ENCODE data around the gene SLC41A1. TPM values are rescaled to one million over a fixed set of nuclear protein-coding genes. Genes with fewer than 3 reads are reported as not detected.
A peak's percentile ranks its signal among the peaks of the same experiment; 100 is the strongest.

SLC41A1 gene
- total and polyA plus RNA-seq, 9 of the 15 experiments (the other 6 are each of a cell fraction or from before 2014, with no cell fraction given): 4.1 to 29.3 (median 11.4) TPM

DNA sequence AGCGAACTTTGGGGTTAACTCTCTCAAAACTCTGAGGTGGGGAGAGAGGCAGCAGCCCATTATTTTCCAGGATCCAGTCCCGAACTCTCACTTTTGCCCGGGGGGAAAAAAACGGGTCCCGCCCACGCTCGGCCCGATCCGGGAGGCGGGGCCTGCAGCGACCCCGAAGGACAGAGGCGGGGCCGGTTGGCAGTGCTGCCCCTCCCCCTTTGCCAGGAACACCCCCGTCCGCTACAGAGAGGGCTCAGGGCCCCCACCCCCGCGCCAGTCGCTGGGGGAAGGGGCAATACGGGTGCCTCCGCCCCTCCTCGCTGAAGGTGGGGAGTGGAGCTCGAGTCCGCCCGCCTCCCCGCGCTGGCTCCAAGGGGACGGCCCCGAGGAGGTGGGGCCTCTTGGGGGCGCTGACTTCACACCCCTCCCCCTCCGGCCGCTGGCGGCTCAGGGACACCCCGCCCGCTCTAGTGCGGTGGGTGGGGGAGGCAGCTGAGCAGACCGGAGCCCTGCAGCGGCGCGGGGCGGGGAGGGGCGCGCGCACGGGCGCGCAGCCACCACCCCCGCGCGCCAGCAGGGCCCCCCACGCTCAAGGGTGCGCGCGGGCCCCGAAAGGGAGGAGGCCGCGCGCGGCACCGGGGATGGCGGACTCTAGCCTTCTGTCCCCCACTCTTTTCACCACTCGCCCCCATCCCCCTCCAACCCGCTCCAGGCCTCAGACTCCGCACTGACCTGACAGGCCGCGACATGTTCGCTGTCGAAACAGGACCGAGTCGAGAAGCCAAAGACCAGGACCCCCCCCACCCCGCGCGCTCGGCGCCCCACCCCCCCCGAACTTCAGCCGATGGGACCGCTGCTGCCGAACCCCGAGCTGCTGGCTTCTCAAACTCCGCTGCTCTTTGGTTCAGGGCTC is 63.5 kb downstream of the SLC41A1 start (continued):
- peak; percentile 78 for TF ChIP-seq LEF1 (IDR thresholded peaks at IDR 0.05)
- peak; percentile 90; the same call in 1 of the 2 replicates for TF ChIP-seq OTX1 (CRISPR knock-in tag; IDR thresholded peaks at IDR 0.05)
- no peak for TF ChIP-seq TRIM28 (IDR thresholded peaks at IDR 0.05)
- TF ChIP-seq DPF2 (IDR thresholded peaks at IDR 0.05): peak; percentile 50; the same call in 1 of the 2 replicates
- TF ChIP-seq HDAC1 (IDR thresholded peaks at IDR 0.05): no peak
- TF ChIP-seq CREBBP (IDR thresholded peaks at IDR 0.05; ENCODE audit: low read depth, low read length): no peak
- TF ChIP-seq, protein P1, sequence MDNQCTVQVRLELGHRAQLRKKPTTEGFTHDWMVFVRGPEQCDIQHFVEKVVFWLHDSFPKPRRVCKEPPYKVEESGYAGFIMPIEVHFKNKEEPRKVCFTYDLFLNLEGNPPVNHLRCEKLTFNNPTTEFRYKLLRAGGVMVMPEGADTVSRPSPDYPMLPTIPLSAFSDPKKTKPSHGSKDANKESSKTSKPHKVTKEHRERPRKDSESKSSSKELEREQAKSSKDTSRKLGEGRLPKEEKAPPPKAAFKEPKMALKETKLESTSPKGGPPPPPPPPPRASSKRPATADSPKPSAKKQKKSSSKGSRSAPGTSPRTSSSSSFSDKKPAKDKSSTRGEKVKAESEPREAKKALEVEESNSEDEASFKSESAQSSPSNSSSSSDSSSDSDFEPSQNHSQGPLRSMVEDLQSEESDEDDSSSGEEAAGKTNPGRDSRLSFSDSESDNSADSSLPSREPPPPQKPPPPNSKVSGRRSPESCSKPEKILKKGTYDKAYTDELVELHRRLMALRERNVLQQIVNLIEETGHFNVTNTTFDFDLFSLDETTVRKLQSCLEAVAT (IDR thresholded peaks at IDR 0.05): no peak
- TF ChIP-seq, protein P2, sequence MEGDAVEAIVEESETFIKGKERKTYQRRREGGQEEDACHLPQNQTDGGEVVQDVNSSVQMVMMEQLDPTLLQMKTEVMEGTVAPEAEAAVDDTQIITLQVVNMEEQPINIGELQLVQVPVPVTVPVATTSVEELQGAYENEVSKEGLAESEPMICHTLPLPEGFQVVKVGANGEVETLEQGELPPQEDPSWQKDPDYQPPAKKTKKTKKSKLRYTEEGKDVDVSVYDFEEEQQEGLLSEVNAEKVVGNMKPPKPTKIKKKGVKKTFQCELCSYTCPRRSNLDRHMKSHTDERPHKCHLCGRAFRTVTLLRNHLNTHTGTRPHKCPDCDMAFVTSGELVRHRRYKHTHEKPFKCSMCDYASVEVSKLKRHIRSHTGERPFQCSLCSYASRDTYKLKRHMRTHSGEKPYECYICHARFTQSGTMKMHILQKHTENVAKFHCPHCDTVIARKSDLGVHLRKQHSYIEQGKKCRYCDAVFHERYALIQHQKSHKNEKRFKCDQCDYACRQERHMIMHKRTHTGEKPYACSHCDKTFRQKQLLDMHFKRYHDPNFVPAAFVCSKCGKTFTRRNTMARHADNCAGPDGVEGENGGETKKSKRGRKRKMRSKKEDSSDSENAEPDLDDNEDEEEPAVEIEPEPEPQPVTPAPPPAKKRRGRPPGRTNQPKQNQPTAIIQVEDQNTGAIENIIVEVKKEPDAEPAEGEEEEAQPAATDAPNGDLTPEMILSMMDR (IDR thresholded peaks at IDR 0.05 in 2 of 3, conservative IDR thresholded peaks at IDR 0.05 in 1 of 3; ENCODE audit: insufficient read depth in 2 of 3, low read depth in 1 of 3, low read length in 3 of 3): peak in 2 of 3 experiments; percentile 3 to 13; a peak in 1 of 6 replicates
- TF ChIP-seq BHLHE40 (IDR thresholded peaks at IDR 0.05; ENCODE audit: low read length): peak; percentile 54
- TF ChIP-seq GATAD2B (IDR thresholded peaks at IDR 0.05; ENCODE audit: borderline replicate concordance): peak; percentile 87
- 0 out of 2 replicates have a peak, but pooled peaks have one; percentile 33 for TF ChIP-seq LARP7 (IDR thresholded peaks at IDR 0.05)
- 0 out of 2 replicates have a peak, but pooled peaks have one; percentile 22 for TF ChIP-seq ZSCAN32 (CRISPR knock-in tag; IDR thresholded peaks at IDR 0.05)
- TF ChIP-seq ZNF695 (CRISPR knock-in tag; IDR thresholded peaks at IDR 0.05): 0 out of 2 replicates have a peak, but pooled peaks have one; percentile 81
- TF ChIP-seq ERF (CRISPR knock-in tag; IDR thresholded peaks at IDR 0.05): peak; percentile 89
- no peak for TF ChIP-seq KDM2B (CRISPR knock-in tag; IDR thresholded peaks at IDR 0.05)
- TF ChIP-seq ZFP36 (IDR thresholded peaks at IDR 0.05; ENCODE audit: low read depth, low read length, partially characterized antibody): peak; percentile 2
- TF ChIP-seq SAFB (IDR thresholded peaks at IDR 0.05; ENCODE audit: borderline replicate concordance, low read depth, low read length): 0 out of 2 replicates have a peak, but pooled peaks have one; percentile 46
- peak; percentile 36 for TF ChIP-seq RBM39 (optimal IDR thresholded peaks at IDR 0.05; ENCODE audit: low read depth, low read length)
- no peak for TF ChIP-seq C11orf30 (IDR thresholded peaks at IDR 0.05; ENCODE audit: low read depth)
- TF ChIP-seq, protein P3, sequence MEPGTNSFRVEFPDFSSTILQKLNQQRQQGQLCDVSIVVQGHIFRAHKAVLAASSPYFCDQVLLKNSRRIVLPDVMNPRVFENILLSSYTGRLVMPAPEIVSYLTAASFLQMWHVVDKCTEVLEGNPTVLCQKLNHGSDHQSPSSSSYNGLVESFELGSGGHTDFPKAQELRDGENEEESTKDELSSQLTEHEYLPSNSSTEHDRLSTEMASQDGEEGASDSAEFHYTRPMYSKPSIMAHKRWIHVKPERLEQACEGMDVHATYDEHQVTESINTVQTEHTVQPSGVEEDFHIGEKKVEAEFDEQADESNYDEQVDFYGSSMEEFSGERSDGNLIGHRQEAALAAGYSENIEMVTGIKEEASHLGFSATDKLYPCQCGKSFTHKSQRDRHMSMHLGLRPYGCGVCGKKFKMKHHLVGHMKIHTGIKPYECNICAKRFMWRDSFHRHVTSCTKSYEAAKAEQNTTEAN (CRISPR knock-in tag; IDR thresholded peaks at IDR 0.05): 0 out of 2 replicates have a peak, but pooled peaks have one; percentile 43
- peak; percentile 48; the same call in 1 of the 2 replicates for TF ChIP-seq PHB (CRISPR knock-in tag; IDR thresholded peaks at IDR 0.05)
- TF ChIP-seq ZNF239 (CRISPR knock-in tag; IDR thresholded peaks at IDR 0.05): 0 out of 2 replicates have a peak, but pooled peaks have one; percentile 46
- TF ChIP-seq PCBP1 (IDR thresholded peaks at IDR 0.05; ENCODE audit: low read depth, low read length, poor library complexity, severe bottlenecking): peak; percentile 79
- no peak for TF ChIP-seq SREBF1 (IDR thresholded peaks at IDR 0.05; ENCODE audit: borderline replicate concordance, low read depth, low read length)
- peak; percentile 60 to 78; a peak in 3 of 4 replicates for TF ChIP-seq SRF (CRISPR knock-in tag; IDR thresholded peaks at IDR 0.05)

Measured in K562 (cell line).